H1 (cell line): ENCODE measurements around the gene RTKN2. TPM values are rescaled to one million over a fixed set of nuclear protein-coding genes. Genes with fewer than 3 reads are reported as not detected.

Experiments
- CTCF ChIA-PET: fragments of 300-600 bp; sonication (Branson Sonifier 250); formaldehyde crosslinking; loops from one replicate; lab custom pipeline; 2021; ENCODE audit not compliant: partially characterized antibody; lab: Charles Lee
- POLR2A ChIA-PET: fragments of 300-600 bp; sonication (Branson Sonifier 250); formaldehyde crosslinking; loops from one replicate; lab custom pipeline; 2021; ENCODE audit warnings: inconsistent platforms; ENCODE audit not compliant: partially characterized antibody; lab: Charles Lee
- DNase-seq, 2 experiments: peaks; one replicate each; pipeline versions ENCODE4 v3.0.0 to v3.0.0-alpha.2; 2010 to 2022; ENCODE audit warnings: low spot score in 2 of 2, low read depth in 1 of 2, mixed read lengths in 1 of 2
- FAIRE-seq: peaks from 2 replicates; lab custom pipeline; 2011; peaks lifted over from hg19 to GRCh38; lab: Jason Lieb, UNC
- H2AFZ ChIP-seq: 2 replicates; pipeline ENCODE4 v1.8.1; 2012; ENCODE audit warnings: low read length, inconsistent platforms
- H2AK5ac ChIP-seq: 2 replicates; pipeline ENCODE4 v1.6.1; 2013; ENCODE audit warnings: low read depth, low read length
- H2BK120ac ChIP-seq: replicated peaks from 2 replicates; pipeline ENCODE3; 2013; ENCODE audit warnings: low read depth, low read length, inconsistent platforms
- H2BK12ac ChIP-seq: 2 replicates; pipeline ENCODE4 v1.6.1; 2013; ENCODE audit warnings: low read depth, low read length
- H2BK15ac ChIP-seq: 2 replicates; pipeline ENCODE4 v1.6.1; 2013; ENCODE audit warnings: low read length
- H2BK20ac ChIP-seq: 2 replicates; pipeline ENCODE4 v1.6.1; 2013; ENCODE audit warnings: low read length
- H2BK5ac ChIP-seq: 2 replicates; pipeline ENCODE4 v1.6.1; 2013; ENCODE audit warnings: low read depth, low read length
- H3K14ac ChIP-seq: 2 replicates; pipeline ENCODE4 v1.6.1; 2013; ENCODE audit warnings: inconsistent platforms; ENCODE audit not compliant: insufficient read length
- H3K18ac ChIP-seq: 2 replicates; pipeline ENCODE4 v1.6.1; 2013; ENCODE audit warnings: low read length; ENCODE audit errors: extremely low read depth
- H3K23ac ChIP-seq: 2 replicates; pipeline ENCODE4 v1.6.1; 2013; ENCODE audit warnings: inconsistent platforms; ENCODE audit not compliant: insufficient read length
- H3K23me2 ChIP-seq: 2 replicates; pipeline ENCODE4 v1.6.1; 2013; ENCODE audit warnings: low read depth, low read length
- H3K27ac ChIP-seq: 2 replicates; pipeline ENCODE4 v1.6.1; 2011; ENCODE audit warnings: low read depth, low read length, inconsistent platforms
- H3K27me3 ChIP-seq, 4 experiments: replicated peaks in 1 of 4; 1 replicate in 1 of 4; 2 replicates in 3 of 4; pipeline versions ENCODE4 v1.6.1 to v1.8.1; 2011 to 2013; ENCODE audit warnings: low read length in 3 of 4, mild to moderate bottlenecking in 3 of 4, inconsistent platforms in 2 of 4, mixed read lengths in 2 of 4, moderate library complexity in 1 of 4; ENCODE audit not compliant: control insufficient read depth in 3 of 4, insufficient read depth in 3 of 4; ENCODE audit errors: extremely low read depth in 1 of 4
- H3K36me3 ChIP-seq, 4 experiments: 2 replicates each; pipeline versions ENCODE4 v1.6.1 to v1.8.1; 2011 to 2013; ENCODE audit warnings: mild to moderate bottlenecking in 4 of 4, low read length in 3 of 4, moderate library complexity in 2 of 4, control low read depth in 1 of 4, inconsistent platforms in 1 of 4; ENCODE audit not compliant: insufficient read depth in 4 of 4, control insufficient read depth in 2 of 4
- H3K4ac ChIP-seq: replicated peaks from 2 replicates; pipeline ENCODE3; 2013; ENCODE audit warnings: low read length, low read depth, mixed read lengths, inconsistent platforms; ENCODE audit not compliant: insufficient read length
- H3K4me1 ChIP-seq, 4 experiments: replicated peaks in 1 of 4; 1 replicate in 1 of 4; 2 replicates in 3 of 4; pipeline versions ENCODE4 v1.6.1 to v1.8.1; 2011 to 2013; ENCODE audit warnings: low read length in 3 of 4, inconsistent platforms in 2 of 4, mixed read lengths in 1 of 4; ENCODE audit not compliant: insufficient read depth in 4 of 4, control insufficient read depth in 3 of 4
- H3K4me2 ChIP-seq, 2 experiments: 2 replicates each; pipeline versions ENCODE4 v1.6.1 to v1.8.1; 2011 to 2013; ENCODE audit warnings: low read depth in 2 of 2, low read length in 2 of 2, control low read depth in 1 of 2, inconsistent platforms in 1 of 2, mild to moderate bottlenecking in 1 of 2; ENCODE audit not compliant: insufficient read depth in 1 of 2
- H3K4me3 ChIP-seq, 4 experiments: fragments of 200-600, 300-600 bp in 1 of 4; sonication (generic), shearing (Covaris generic), sonication (Bioruptor Twin) in 1 of 4; 2 replicates each; pipeline versions ENCODE4 v1.5.1 to v1.8.1; 2011 to 2016; ENCODE audit warnings: low read length in 4 of 4, low read depth in 3 of 4, control low read depth in 2 of 4, inconsistent platforms in 2 of 4, mild to moderate bottlenecking in 2 of 4, mixed read lengths in 1 of 4, moderate library complexity in 1 of 4; ENCODE audit not compliant: insufficient read depth in 2 of 4; ENCODE audit errors: extremely low read depth in 1 of 4
- H3K56ac ChIP-seq: replicated peaks from 2 replicates; pipeline ENCODE3; 2013; ENCODE audit warnings: low read depth, mild to moderate bottlenecking, mixed read lengths, low read length, inconsistent platforms; ENCODE audit not compliant: insufficient read length
- H3K79me1 ChIP-seq: 2 replicates; pipeline ENCODE4 v1.6.1; 2013; ENCODE audit warnings: low read depth, low read length, control low read depth
- H3K79me2 ChIP-seq, 2 experiments: 2 replicates each; pipeline versions ENCODE4 v1.6.1 to v1.8.1; 2012 to 2013; ENCODE audit warnings: low read length in 2 of 2, mild to moderate bottlenecking in 2 of 2, inconsistent platforms in 1 of 2; ENCODE audit not compliant: insufficient read depth in 2 of 2, control insufficient read depth in 1 of 2
- H3K9ac ChIP-seq, 4 experiments: replicated peaks in 1 of 4; 1 replicate in 1 of 4; 2 replicates in 3 of 4; pipeline versions ENCODE4 v1.6.1 to v1.8.1; 2011 to 2013; ENCODE audit warnings: low read depth in 3 of 4, low read length in 3 of 4, control low read depth in 2 of 4, mild to moderate bottlenecking in 2 of 4, moderate library complexity in 2 of 4, inconsistent platforms in 1 of 4; ENCODE audit errors: extremely low read depth in 1 of 4
- H3K9me3 ChIP-seq, 2 experiments: 2 replicates each; pipeline versions ENCODE4 v1.6.1 to v1.8.1; 2012 to 2013; ENCODE audit warnings: mild to moderate bottlenecking in 2 of 2, moderate library complexity in 2 of 2, control low read depth in 1 of 2, inconsistent platforms in 1 of 2, low read depth in 1 of 2, low read length in 1 of 2, mixed read lengths in 1 of 2; ENCODE audit not compliant: insufficient read depth in 2 of 2
- H4K20me1 ChIP-seq, 2 experiments: replicated peaks in 1 of 2; 2 replicates each; pipeline versions ENCODE3 to v1.8.1; 2011 to 2013; ENCODE audit warnings: inconsistent platforms in 2 of 2, low read length in 2 of 2, mild to moderate bottlenecking in 1 of 2; ENCODE audit not compliant: insufficient read depth in 2 of 2, control insufficient read depth in 1 of 2
- H4K5ac ChIP-seq: 2 replicates; pipeline ENCODE4 v1.6.1; 2013; ENCODE audit warnings: low read length, low read depth, mixed read lengths, inconsistent platforms; ENCODE audit not compliant: insufficient read length
- H4K8ac ChIP-seq: 2 replicates; pipeline ENCODE4 v1.8.0; 2013; ENCODE audit warnings: mild to moderate bottlenecking, moderate library complexity, low read length, inconsistent platforms; ENCODE audit not compliant: insufficient read depth; ENCODE audit errors: extremely low read depth
- H4K91ac ChIP-seq: replicated peaks from 2 replicates; pipeline ENCODE3; 2013; ENCODE audit warnings: low read length, mixed read lengths, inconsistent platforms; ENCODE audit not compliant: insufficient read length
- BACH1 ChIP-seq: IDR thresholded peaks from 2 replicates; pipeline ENCODE4 v1.6.1; 2012; ENCODE audit warnings: low read length, improper control_type of control experiment
- CHD1 ChIP-seq: IDR thresholded peaks from 2 replicates; pipeline ENCODE4 v1.6.1; 2012; ENCODE audit warnings: low read depth, low read length, improper control_type of control experiment
- CREB1 ChIP-seq: IDR thresholded peaks from 2 replicates; pipeline ENCODE4 v1.6.1; 2012; ENCODE audit warnings: inconsistent platforms
- GABPA ChIP-seq: IDR thresholded peaks from 2 replicates; pipeline ENCODE4 v1.6.1; 2011; ENCODE audit warnings: mild to moderate bottlenecking, low read length, moderate library complexity, borderline replicate concordance; ENCODE audit not compliant: insufficient read depth
- GTF2F1 ChIP-seq: IDR thresholded peaks from 2 replicates; pipeline ENCODE4 v1.6.1; 2012; ENCODE audit warnings: low read depth, low read length, improper control_type of control experiment, borderline replicate concordance
- KDM4A ChIP-seq: IDR thresholded peaks from one replicate; pipeline ENCODE4 v1.7.1; 2012; ENCODE audit warnings: low read depth, mild to moderate bottlenecking, moderate library complexity, low read length, inconsistent platforms; ENCODE audit not compliant: severe bottlenecking
- RBBP5 ChIP-seq: IDR thresholded peaks from 2 replicates; pipeline ENCODE4 v1.7.1; 2012; ENCODE audit warnings: low read depth, mild to moderate bottlenecking, inconsistent platforms, low read length, moderate library complexity, borderline replicate concordance
- SIRT6 ChIP-seq: IDR thresholded peaks from one replicate; pipeline ENCODE4 v1.7.1; 2012; ENCODE audit warnings: low read length, inconsistent platforms
- SRF ChIP-seq: IDR thresholded peaks from 2 replicates; pipeline ENCODE4 v1.6.1; 2011; ENCODE audit warnings: mild to moderate bottlenecking, low read depth, low read length, moderate library complexity
- polyA plus RNA-seq, 7 experiments: library from polyadenylated mRNA; depleted of rRNA in 3 of 7; stranded (reverse) in 5 of 7; unstranded in 2 of 7; fragments of >200 nt in 5 of 7; fragments of 200-250 nt in 2 of 7; gene quantifications; 1 replicate in 5 of 7; 2 replicates in 1 of 7; 4 replicates in 1 of 7; pipeline versions ENCODE4 v1.2.1 to v1.2.3, GENCODE V29; 2011 to 2013; ENCODE audit warnings: missing spikeins in 2 of 7, mixed read lengths in 2 of 7
- total RNA-seq: library from RNA; stranded (reverse); fragmentation: NEBNext Ultra II Directional; extraction: Animal tissue kit (Norgen Biotek cat#: 25700); gene quantifications from 2 replicates; pipeline ENCODE4 v1.2.1, GENCODE V29; 2021

Gene RTKN2
- total and polyA plus RNA-seq, 2 of the 8 experiments (the other 6 are each of a cell fraction or from before 2014, with no cell fraction given): 5.1 to 24.6 TPM

- H3K14ac ChIP-seq: no peak overlapping the region
- H3K4me2 ChIP-seq: no peak overlapping the region
- TF ChIP-seq KDM4A (no peak), RBBP5 (no peak), BACH1 (no peak), SRF (no peak), CHD1 (no peak), SIRT6 (no peak), CREB1 (no peak), GTF2F1 (no peak), GABPA (no peak)
- no peak overlapping the region for H2BK120ac ChIP-seq
- H3K23me2 ChIP-seq: no peaks in the 10 kb centered on the region
- no peak for DNase-seq
- POLR2A ChIA-PET: no interaction called here
- no peak overlapping the region for H3K18ac ChIP-seq
- no peak overlapping the region for H4K5ac ChIP-seq
- H3K9me3 ChIP-seq: no peaks in the 10 kb centered on the region
- H2BK20ac ChIP-seq: no peak overlapping the region
- no peak overlapping the region for H3K56ac ChIP-seq
- H3K27me3 ChIP-seq: no peaks in the 10 kb centered on the region
- no peaks in the 10 kb centered on the region for H4K20me1 ChIP-seq
- no peaks in the 10 kb centered on the region for H3K36me3 ChIP-seq
- H3K4me1 ChIP-seq: no peaks in the 10 kb centered on the region
- H3K9ac ChIP-seq: no peak overlapping the region
- H3K4ac ChIP-seq: no peak overlapping the region
- no peak overlapping the region for H2AK5ac ChIP-seq
- no peaks in the 10 kb centered on the region for H3K79me1 ChIP-seq
- FAIRE-seq: no peak
- no peak overlapping the region for H3K27ac ChIP-seq
- no peak overlapping the region for H4K8ac ChIP-seq
- H4K91ac ChIP-seq: no peak overlapping the region
- H3K79me2 ChIP-seq: no peaks in the 10 kb centered on the region
- H2BK12ac ChIP-seq: no peak overlapping the region
- no peak overlapping the region for H3K4me3 ChIP-seq
- no peak overlapping the region for H2BK15ac ChIP-seq
- no peak overlapping the region for H2AFZ ChIP-seq
- no peak overlapping the region for H2BK5ac ChIP-seq
- CTCF ChIA-PET: no interaction called here
- no peak overlapping the region for H3K23ac ChIP-seq
Observed at GRCh38 chr10:62172465-62172864, 96.2 kb downstream of the RTKN2 start.
